GM21529 (cell line): ENCODE measurements around the gene TEX55.
"Not testable (repeated sequence)": the region's sequence is repeated elsewhere in the genome, so short reads cannot be mapped to it uniquely, and the experiment has no call there.

Source experiments
- ATAC-seq: cut with Tn5 transposase; IDR thresholded peaks from one replicate; pipeline ENCODE4 v1.9.1; 2021; ENCODE audit not compliant: unreplicated experiment

Gene TEX55

GRCh38 chr3:119145500-119146167 is at the start of gene TEX55:
Gene TEX55, plus strand, starts transcription at chr3:119146165. Its CDS starts 25 bp downstream, at chr3:119146190.
- ATAC-seq: peak; percentile 72

- no peak for ATAC-seq
These were observed 48.0 kb upstream of the TEX55 start for GRCh38 chr3:119098003-119098402.

- ATAC-seq: peak; percentile 45
These were observed 47.2 kb upstream of the TEX55 start for GRCh38 chr3:119098619-119099222.

GRCh38 chr3:119099785-119100184 is 46.2 kb upstream of the TEX55 start:
- ATAC-seq: no peak

GRCh38 chr3:119104031-119104430 is 41.9 kb upstream of the TEX55 start:
- ATAC-seq: no peak

- not testable (repeated sequence) for ATAC-seq
These were observed 27.6 kb upstream of the TEX55 start for GRCh38 chr3:119118330-119118729.

- ATAC-seq: no peak
These were observed 25.5 kb upstream of the TEX55 start for GRCh38 chr3:119120480-119120879.

GRCh38 chr3:119122350-119122749 is 23.6 kb upstream of the TEX55 start:
- ATAC-seq: no peak

GRCh38 chr3:119125342-119125741 is 20.6 kb upstream of the TEX55 start:
- ATAC-seq: no peak

GRCh38 chr3:119125742-119126504 is 20.0 kb upstream of the TEX55 start:
- no peak for ATAC-seq

GRCh38 chr3:119130291-119130690 is 15.7 kb upstream of the TEX55 start:
- not testable (repeated sequence) for ATAC-seq

- ATAC-seq: not testable (repeated sequence)
These were observed 13.7 kb upstream of the TEX55 start for GRCh38 chr3:119132291-119132690.

- not testable (repeated sequence) for ATAC-seq
These were observed 6.6 kb upstream of the TEX55 start for GRCh38 chr3:119139360-119139759.

GRCh38 chr3:119140466-119140865 is 5.5 kb upstream of the TEX55 start:
- no peak for ATAC-seq

- peak; percentile 47 for ATAC-seq
These were observed 851 bp upstream of the TEX55 start for GRCh38 chr3:119145128-119145499.

GRCh38 chr3:119146578-119147375 is 812 bp downstream of the TEX55 start:
- ATAC-seq: no peak

GRCh38 chr3:119147494-119147893 is 1.5 kb downstream of the TEX55 start:
- ATAC-seq: no peak

GRCh38 chr3:119148493-119149180 is 2.7 kb downstream of the TEX55 start:
- ATAC-seq: no peak

- ATAC-seq: no peak
These were observed 3.5 kb downstream of the TEX55 start for GRCh38 chr3:119149484-119149883.

GRCh38 chr3:119156868-119157267 is 10.9 kb downstream of the TEX55 start:
- no peak for ATAC-seq

- ATAC-seq: no peak
These were observed 12.0 kb downstream of the TEX55 start for GRCh38 chr3:119157971-119158370.
